ENCODE results near the gene IFITM2.
"Not testable (repeated sequence)": the region's sequence is repeated elsewhere in the genome, so short reads cannot be mapped to it uniquely, and the experiment has no call there.

Gene IFITM2

DNA sequence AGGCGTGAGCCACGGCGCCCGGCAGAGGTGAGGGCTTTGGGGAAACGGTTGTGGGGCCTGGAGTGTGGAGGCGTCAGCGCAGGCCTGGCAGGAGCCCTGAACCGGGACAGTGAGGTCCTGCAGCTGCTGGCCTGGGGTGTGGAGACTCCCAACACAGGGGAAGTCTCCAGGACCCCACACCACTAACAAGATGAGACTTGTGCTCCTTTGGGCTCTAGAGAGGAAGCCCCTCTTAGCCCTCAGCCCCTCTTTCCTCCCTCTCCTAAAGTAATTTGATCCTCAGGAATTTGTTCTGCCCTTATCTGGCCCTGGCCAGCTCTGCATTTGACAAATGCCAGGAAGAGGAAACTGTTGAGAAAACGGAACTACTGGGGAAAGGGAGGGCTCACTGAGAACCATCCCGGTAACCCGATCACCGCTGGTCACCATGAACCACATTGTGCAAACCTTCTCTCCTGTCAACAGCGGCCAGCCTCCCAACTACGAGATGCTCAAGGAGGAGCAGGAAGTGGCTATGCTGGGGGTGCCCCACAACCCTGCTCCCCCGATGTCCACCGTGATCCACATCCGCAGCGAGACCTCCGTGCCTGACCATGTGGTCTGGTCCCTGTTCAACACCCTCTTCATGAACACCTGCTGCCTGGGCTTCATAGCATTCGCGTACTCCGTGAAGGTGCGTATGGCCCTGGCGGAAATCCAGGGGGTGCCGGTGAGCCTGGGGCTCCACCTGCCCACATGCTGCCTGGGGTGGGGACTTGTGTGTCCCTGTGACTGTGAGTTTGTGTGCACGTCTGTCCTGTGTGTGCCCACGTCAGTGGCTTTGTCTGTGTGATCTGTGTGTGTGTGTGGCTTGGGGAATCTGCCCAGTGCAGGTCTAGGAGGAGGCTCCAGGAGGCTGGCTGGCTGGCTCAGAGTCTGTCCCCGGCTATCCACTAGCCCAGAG is at the start of gene IFITM2:
TSS of gene IFITM2 (plus strand) at position 51 of the 943 bp plus-strand sequence. CDS start at position 428, 377 bp downstream.
- peak within 1 kb of the TSS; percentile 61 for H3K4me3 ChIP-seq (ENCODE audit: low read length)
- peak; percentile 45 for DNase-seq (ENCODE audit: low read depth)
- TF ChIP-seq, protein P1, sequence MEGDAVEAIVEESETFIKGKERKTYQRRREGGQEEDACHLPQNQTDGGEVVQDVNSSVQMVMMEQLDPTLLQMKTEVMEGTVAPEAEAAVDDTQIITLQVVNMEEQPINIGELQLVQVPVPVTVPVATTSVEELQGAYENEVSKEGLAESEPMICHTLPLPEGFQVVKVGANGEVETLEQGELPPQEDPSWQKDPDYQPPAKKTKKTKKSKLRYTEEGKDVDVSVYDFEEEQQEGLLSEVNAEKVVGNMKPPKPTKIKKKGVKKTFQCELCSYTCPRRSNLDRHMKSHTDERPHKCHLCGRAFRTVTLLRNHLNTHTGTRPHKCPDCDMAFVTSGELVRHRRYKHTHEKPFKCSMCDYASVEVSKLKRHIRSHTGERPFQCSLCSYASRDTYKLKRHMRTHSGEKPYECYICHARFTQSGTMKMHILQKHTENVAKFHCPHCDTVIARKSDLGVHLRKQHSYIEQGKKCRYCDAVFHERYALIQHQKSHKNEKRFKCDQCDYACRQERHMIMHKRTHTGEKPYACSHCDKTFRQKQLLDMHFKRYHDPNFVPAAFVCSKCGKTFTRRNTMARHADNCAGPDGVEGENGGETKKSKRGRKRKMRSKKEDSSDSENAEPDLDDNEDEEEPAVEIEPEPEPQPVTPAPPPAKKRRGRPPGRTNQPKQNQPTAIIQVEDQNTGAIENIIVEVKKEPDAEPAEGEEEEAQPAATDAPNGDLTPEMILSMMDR (conservative IDR thresholded peaks at IDR 0.05; ENCODE audit: low read depth, low read length) = peak; percentile 2

DNA sequence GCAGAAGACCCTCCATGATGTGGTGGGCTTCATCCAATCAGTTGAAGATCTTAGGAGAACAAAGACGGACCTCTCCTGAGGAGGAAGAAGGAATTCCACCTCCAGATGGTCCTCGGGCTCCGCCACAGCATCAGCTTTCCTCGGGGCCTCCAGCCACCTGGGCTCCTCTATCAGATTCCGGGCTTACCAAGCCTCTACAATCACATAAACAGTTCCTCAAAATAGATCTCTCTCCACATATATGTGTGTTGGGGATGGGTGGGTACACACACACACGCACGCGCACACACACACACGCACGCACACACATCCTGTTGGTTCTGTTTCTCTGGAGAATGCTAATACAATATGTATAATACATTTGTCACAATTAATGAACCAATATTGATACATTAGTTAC is 48.2 kb upstream of the IFITM2 start:
- H3K4me3 ChIP-seq (ENCODE audit: low read length) = no peak overlapping the region
- DNase-seq (ENCODE audit: low read depth) = no peak
- TF ChIP-seq, protein P1 (conservative IDR thresholded peaks at IDR 0.05; ENCODE audit: low read depth, low read length) = no peak

DNA sequence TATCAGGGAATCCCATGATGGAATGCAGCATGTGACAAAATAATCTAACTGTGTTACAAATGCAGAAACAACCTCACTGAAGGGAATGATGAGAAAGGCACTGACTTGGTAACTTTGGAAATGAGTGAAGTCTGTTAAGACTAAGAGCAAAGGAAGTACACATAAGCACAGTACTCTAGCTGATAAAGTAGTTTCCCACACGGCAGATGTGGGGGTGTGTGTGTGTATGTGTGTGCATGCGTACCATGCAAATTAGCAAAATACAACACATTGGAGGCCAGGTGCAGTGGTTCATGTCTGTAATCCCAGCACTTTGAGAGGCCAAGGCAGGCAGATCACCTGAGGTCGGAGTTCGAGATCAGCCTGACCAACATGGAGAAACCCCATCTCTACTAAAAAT is 46.0 kb upstream of the IFITM2 start:
- H3K4me3 ChIP-seq (ENCODE audit: low read length) = no peak overlapping the region
- DNase-seq (ENCODE audit: low read depth) = no peak
- TF ChIP-seq, protein P1 (conservative IDR thresholded peaks at IDR 0.05; ENCODE audit: low read depth, low read length) = no peak

DNA sequence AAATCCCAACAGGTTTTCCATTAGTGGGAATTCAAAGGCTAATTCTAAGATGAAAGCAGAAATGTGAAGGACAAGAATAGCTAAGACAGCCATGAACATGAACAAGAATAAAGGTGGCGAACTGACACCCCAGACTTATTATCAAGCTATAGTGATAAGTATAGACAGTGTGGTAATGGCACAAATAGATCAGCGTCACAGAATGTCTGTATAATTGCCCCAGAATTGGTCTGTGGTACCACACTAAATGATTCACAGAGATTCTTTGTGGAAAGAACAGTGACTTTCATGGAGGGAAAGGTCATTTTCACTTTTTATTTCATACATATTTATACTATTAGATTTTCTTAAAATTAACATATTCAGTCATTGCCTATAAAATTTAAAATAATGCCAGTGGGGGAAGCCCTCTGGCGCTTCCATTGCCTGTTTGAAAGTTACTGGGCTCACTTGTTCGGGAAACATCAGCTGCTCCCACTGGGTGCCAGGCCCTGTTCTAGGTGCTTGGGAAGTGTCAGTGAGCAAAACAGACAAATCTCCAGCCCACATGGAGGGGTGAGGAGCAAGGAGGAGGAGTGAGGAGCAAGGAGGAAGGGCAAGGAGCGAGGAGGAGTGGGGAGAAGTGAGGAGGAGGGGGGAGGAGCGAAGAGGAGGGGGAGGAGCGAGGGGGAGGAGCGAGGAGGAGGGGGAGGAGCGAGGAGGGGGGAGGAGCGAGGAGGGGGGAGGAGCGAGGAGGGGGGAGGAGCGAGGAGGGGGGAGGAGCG is 40.8 kb upstream of the IFITM2 start:
- no peak for DNase-seq (ENCODE audit: low read depth)
- TF ChIP-seq, protein P1 (conservative IDR thresholded peaks at IDR 0.05; ENCODE audit: low read depth, low read length) = no peak
- H3K4me3 ChIP-seq (ENCODE audit: low read length) = no peak overlapping the region

DNA sequence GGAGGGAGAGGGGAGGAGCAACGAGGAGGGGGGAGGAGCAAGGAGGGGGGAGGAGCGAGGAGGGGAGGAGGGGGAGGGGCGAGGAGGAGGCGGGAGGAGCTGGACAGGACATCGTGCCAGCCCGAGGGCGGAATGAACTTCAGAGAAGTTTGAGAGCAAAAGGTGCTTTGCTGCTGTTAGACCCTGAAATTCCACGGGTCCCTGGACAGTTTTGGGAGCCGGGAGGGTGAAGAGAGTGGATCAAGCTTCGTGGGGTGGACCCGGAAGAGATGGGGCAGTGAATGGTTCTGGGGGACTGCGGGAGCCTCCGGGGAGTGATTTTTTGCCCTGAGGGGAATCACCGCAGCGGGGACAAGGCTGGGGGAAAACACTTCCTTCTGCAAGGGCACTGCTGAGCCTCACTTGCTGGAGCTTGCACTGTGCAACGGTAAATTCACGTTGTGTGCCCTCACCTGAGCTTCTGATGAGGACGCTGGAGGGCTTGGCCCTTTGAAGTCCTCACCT is 40.1 kb upstream of the IFITM2 start:
- TF ChIP-seq, protein P1 (conservative IDR thresholded peaks at IDR 0.05; ENCODE audit: low read depth, low read length) = no peak
- H3K4me3 ChIP-seq (ENCODE audit: low read length) = no peak overlapping the region
- no peak for DNase-seq (ENCODE audit: low read depth)

DNA sequence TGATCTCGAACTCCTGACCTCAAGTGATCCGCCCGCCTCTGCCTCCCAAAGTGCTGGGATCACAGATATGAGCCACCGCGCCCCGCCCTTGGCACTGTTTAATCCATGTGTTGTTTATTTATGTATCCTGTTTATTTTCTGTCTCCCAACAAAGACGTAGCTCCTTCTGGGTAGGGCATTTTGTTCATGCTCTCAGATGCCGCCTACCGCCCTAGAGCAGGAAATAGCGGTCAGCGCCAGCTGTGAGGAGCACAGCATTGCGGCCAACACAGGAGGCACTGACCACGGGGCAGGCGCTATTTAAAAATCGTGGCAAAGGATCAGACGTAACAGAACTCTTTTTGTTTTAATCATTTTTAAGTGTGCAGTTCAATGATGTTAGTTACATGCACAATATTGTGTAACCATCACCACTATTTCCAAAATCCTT is 38.9 kb upstream of the IFITM2 start:
- DNase-seq (ENCODE audit: low read depth) = not testable (repeated sequence)

More for the DNA sequence above, 38.9 kb upstream of the IFITM2 start:
- peak overlapping the region; percentile 39 for H3K4me3 ChIP-seq (ENCODE audit: low read length)
- TF ChIP-seq, protein P1 (conservative IDR thresholded peaks at IDR 0.05; ENCODE audit: low read depth, low read length) = peak; percentile 42

Measured in retinal pigment epithelial cell (primary cell).